ENCODE results near the gene POU2F2.

POU2F2 gene

GRCh38 chr19:42095142-42095813 lies 37.0 kb downstream of the POU2F2 start:
- H3K9me3 ChIP-seq (ENCODE audit: low read length), result no peaks in the 10 kb centered on the region
- H3K27me3 ChIP-seq (ENCODE audit: control insufficient read depth in 1 of 2, insufficient read depth in 2 of 2, low read length in 2 of 2), result no peaks in the 10 kb centered on the region
- peak overlapping the region; percentile 56 for H3K27ac ChIP-seq (ENCODE audit: low read depth, low read length)
- no peak overlapping the region for H3K9ac ChIP-seq (ENCODE audit: low read length)
- H3K4me3 ChIP-seq (ENCODE audit: low read depth in 1 of 2, low read length in 2 of 2), result peak overlapping the region; percentile 38 to 45
- peaks cover 9% of the 10 kb centered on the region for H3K4me1 ChIP-seq (ENCODE audit: insufficient read depth, low read length)
- no peaks in the 10 kb centered on the region for H3K36me3 ChIP-seq (ENCODE audit: insufficient read depth, low read length)

- Histone ChIP-seq H3K9me3 (ENCODE audit: low read length) (no peaks in the 10 kb centered on the region), H3K4me1 (ENCODE audit: insufficient read depth, low read length) (peaks cover 9% of the 10 kb centered on the region), H3K27me3 (ENCODE audit: control insufficient read depth in 1 of 2, insufficient read depth in 2 of 2, low read length in 2 of 2) (no peaks in the 10 kb centered on the region), H3K4me3 (ENCODE audit: low read depth in 1 of 2, low read length in 2 of 2) (no peak overlapping the region), H3K36me3 (ENCODE audit: insufficient read depth, low read length) (no peaks in the 10 kb centered on the region), H3K9ac (ENCODE audit: low read length) (no peak overlapping the region), H3K27ac (ENCODE audit: low read depth, low read length) (no peak overlapping the region)
These were observed 38.3 kb downstream of the POU2F2 start for GRCh38 chr19:42093926-42094325.

- Histone ChIP-seq H3K9ac (ENCODE audit: low read length) (no peak overlapping the region), H3K4me1 (ENCODE audit: insufficient read depth, low read length) (peaks cover 10% of the 10 kb centered on the region), H3K4me3 (ENCODE audit: low read depth in 1 of 2, low read length in 2 of 2) (no peak overlapping the region), H3K36me3 (ENCODE audit: insufficient read depth, low read length) (no peaks in the 10 kb centered on the region), H3K9me3 (ENCODE audit: low read length) (no peaks in the 10 kb centered on the region), H3K27ac (ENCODE audit: low read depth, low read length) (no peak overlapping the region), H3K27me3 (ENCODE audit: control insufficient read depth in 1 of 2, insufficient read depth in 2 of 2, low read length in 2 of 2) (no peaks in the 10 kb centered on the region)
These were observed 38.7 kb downstream of the POU2F2 start for GRCh38 chr19:42093505-42093904.

- Histone ChIP-seq H3K36me3 (ENCODE audit: insufficient read depth, low read length) (no peaks in the 10 kb centered on the region), H3K9me3 (ENCODE audit: low read length) (no peaks in the 10 kb centered on the region), H3K4me3 (ENCODE audit: low read depth in 1 of 2, low read length in 2 of 2) (no peak overlapping the region), H3K27me3 (ENCODE audit: control insufficient read depth in 1 of 2, insufficient read depth in 2 of 2, low read length in 2 of 2) (no peaks in the 10 kb centered on the region), H3K9ac (ENCODE audit: low read length) (no peak overlapping the region), H3K27ac (ENCODE audit: low read depth, low read length) (no peak overlapping the region), H3K4me1 (ENCODE audit: insufficient read depth, low read length) (peaks cover 15% of the 10 kb centered on the region)
These were observed 39.9 kb downstream of the POU2F2 start for GRCh38 chr19:42092350-42092749.

GRCh38 chr19:42091742-42092141 lies 40.5 kb downstream of the POU2F2 start:
- Histone ChIP-seq H3K36me3 (ENCODE audit: insufficient read depth, low read length) (no peaks in the 10 kb centered on the region), H3K9ac (ENCODE audit: low read length) (no peak overlapping the region), H3K4me1 (ENCODE audit: insufficient read depth, low read length) (peaks cover 15% of the 10 kb centered on the region), H3K27me3 (ENCODE audit: control insufficient read depth in 1 of 2, insufficient read depth in 2 of 2, low read length in 2 of 2) (no peaks in the 10 kb centered on the region), H3K9me3 (ENCODE audit: low read length) (no peaks in the 10 kb centered on the region), H3K27ac (ENCODE audit: low read depth, low read length) (no peak overlapping the region), H3K4me3 (ENCODE audit: low read depth in 1 of 2, low read length in 2 of 2) (no peak overlapping the region)

GRCh38 chr19:42091300-42091699 lies 40.9 kb downstream of the POU2F2 start:
- Histone ChIP-seq H3K4me1 (ENCODE audit: insufficient read depth, low read length) (peaks cover 15% of the 10 kb centered on the region), H3K36me3 (ENCODE audit: insufficient read depth, low read length) (no peaks in the 10 kb centered on the region), H3K9me3 (ENCODE audit: low read length) (no peaks in the 10 kb centered on the region), H3K27ac (ENCODE audit: low read depth, low read length) (no peak overlapping the region), H3K27me3 (ENCODE audit: control insufficient read depth in 1 of 2, insufficient read depth in 2 of 2, low read length in 2 of 2) (no peaks in the 10 kb centered on the region), H3K4me3 (ENCODE audit: low read depth in 1 of 2, low read length in 2 of 2) (no peak overlapping the region), H3K9ac (ENCODE audit: low read length) (no peak overlapping the region)

- peaks cover 15% of the 10 kb centered on the region for H3K4me1 ChIP-seq (ENCODE audit: insufficient read depth, low read length)
- no peak overlapping the region for H3K4me3 ChIP-seq (ENCODE audit: low read depth in 1 of 2, low read length in 2 of 2)
- no peak overlapping the region for H3K9ac ChIP-seq (ENCODE audit: low read length)
- no peaks in the 10 kb centered on the region for H3K9me3 ChIP-seq (ENCODE audit: low read length)
- no peaks in the 10 kb centered on the region for H3K27me3 ChIP-seq (ENCODE audit: control insufficient read depth in 1 of 2, insufficient read depth in 2 of 2, low read length in 2 of 2)
- no peak overlapping the region for H3K27ac ChIP-seq (ENCODE audit: low read depth, low read length)
- H3K36me3 ChIP-seq (ENCODE audit: insufficient read depth, low read length), result no peaks in the 10 kb centered on the region
These were observed 41.6 kb downstream of the POU2F2 start for GRCh38 chr19:42090672-42091071.

- Histone ChIP-seq H3K4me1 (ENCODE audit: insufficient read depth, low read length) (peaks cover 15% of the 10 kb centered on the region), H3K27ac (ENCODE audit: low read depth, low read length) (no peak overlapping the region), H3K4me3 (ENCODE audit: low read depth in 1 of 2, low read length in 2 of 2) (no peak overlapping the region), H3K9me3 (ENCODE audit: low read length) (no peaks in the 10 kb centered on the region), H3K9ac (ENCODE audit: low read length) (no peak overlapping the region), H3K27me3 (ENCODE audit: control insufficient read depth in 1 of 2, insufficient read depth in 2 of 2, low read length in 2 of 2) (no peaks in the 10 kb centered on the region), H3K36me3 (ENCODE audit: insufficient read depth, low read length) (no peaks in the 10 kb centered on the region)
These were observed 42.5 kb downstream of the POU2F2 start for GRCh38 chr19:42089772-42090171.

GRCh38 chr19:42089191-42089750 lies 43.0 kb downstream of the POU2F2 start:
- Histone ChIP-seq H3K27me3 (ENCODE audit: control insufficient read depth in 1 of 2, insufficient read depth in 2 of 2, low read length in 2 of 2) (no peaks in the 10 kb centered on the region), H3K36me3 (ENCODE audit: insufficient read depth, low read length) (no peaks in the 10 kb centered on the region), H3K9ac (ENCODE audit: low read length) (no peak overlapping the region), H3K4me1 (ENCODE audit: insufficient read depth, low read length) (peaks cover 10% of the 10 kb centered on the region), H3K9me3 (ENCODE audit: low read length) (no peaks in the 10 kb centered on the region), H3K27ac (ENCODE audit: low read depth, low read length) (no peak overlapping the region), H3K4me3 (ENCODE audit: low read depth in 1 of 2, low read length in 2 of 2) (peak overlapping the region in 1 of 2 donors; percentile 30)

- Histone ChIP-seq H3K36me3 (ENCODE audit: insufficient read depth, low read length) (peaks cover 4% of the 10 kb centered on the region), H3K27me3 (ENCODE audit: control insufficient read depth in 1 of 2, insufficient read depth in 2 of 2, low read length in 2 of 2) (no peaks in the 10 kb centered on the region), H3K9ac (ENCODE audit: low read length) (no peak overlapping the region), H3K4me1 (ENCODE audit: insufficient read depth, low read length) (peaks cover 6% of the 10 kb centered on the region), H3K27ac (ENCODE audit: low read depth, low read length) (no peak overlapping the region), H3K4me3 (ENCODE audit: low read depth in 1 of 2, low read length in 2 of 2) (peak overlapping the region in 1 of 2 donors; percentile 30), H3K9me3 (ENCODE audit: low read length) (no peaks in the 10 kb centered on the region)
These were observed 43.6 kb downstream of the POU2F2 start for GRCh38 chr19:42088471-42089190.

- Histone ChIP-seq H3K9me3 (ENCODE audit: low read length) (no peaks in the 10 kb centered on the region), H3K9ac (ENCODE audit: low read length) (no peak overlapping the region), H3K4me1 (ENCODE audit: insufficient read depth, low read length) (peaks cover 6% of the 10 kb centered on the region), H3K36me3 (ENCODE audit: insufficient read depth, low read length) (peaks cover 10% of the 10 kb centered on the region), H3K27ac (ENCODE audit: low read depth, low read length) (no peak overlapping the region), H3K27me3 (ENCODE audit: control insufficient read depth in 1 of 2, insufficient read depth in 2 of 2, low read length in 2 of 2) (no peaks in the 10 kb centered on the region), H3K4me3 (ENCODE audit: low read depth in 1 of 2, low read length in 2 of 2) (no peak overlapping the region)
These were observed 45.3 kb downstream of the POU2F2 start for GRCh38 chr19:42086770-42087550.

Measured in muscle layer of colon (tissue), 2 donors.